Measurements from ENCODE around the gene NTMT2. TPM values are rescaled to one million over a fixed set of nuclear protein-coding genes. Genes with fewer than 3 reads are reported as not detected.

NTMT2 gene
- total RNA-seq, 1 donor from 2014 or later = not detected

DNA sequence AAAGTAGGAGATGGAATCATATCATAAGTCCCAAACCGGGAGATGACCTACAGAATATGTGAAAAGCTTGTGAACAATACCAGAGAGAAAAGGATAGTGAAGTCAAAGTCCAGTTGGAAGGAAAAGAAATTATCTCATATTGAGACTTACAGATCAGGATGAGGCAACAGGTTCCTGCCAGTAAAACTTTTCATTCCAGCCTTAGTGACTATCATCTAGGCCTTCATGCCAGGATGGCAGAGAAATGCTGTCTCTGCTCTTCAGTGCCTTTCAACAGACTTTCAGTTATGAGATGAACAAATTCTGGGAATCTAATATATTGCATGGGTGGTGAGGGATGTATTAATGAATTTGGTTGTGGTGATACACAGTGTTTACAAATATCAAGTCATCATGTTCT lies 52.3 kb downstream of the NTMT2 start:
- FAIRE-seq = no peak

DNA sequence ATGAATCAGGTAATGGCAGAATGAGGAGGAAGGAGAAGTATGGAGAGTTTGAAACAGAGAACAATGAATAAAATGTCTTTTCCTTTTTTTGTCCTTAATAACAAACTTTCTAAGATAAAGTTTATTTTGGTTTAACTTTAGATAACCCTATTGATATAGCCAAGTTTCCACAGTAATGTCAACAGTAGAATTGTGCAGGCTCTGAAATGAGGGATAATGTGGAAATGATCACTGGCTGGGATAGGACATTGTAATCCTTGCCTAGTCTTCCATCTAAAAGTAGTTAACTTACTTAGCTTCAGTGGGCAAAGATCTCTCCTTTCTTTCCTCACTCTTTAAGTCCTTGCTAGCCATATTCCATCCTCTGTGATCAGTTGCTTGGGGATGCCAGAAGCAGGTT lies 52.8 kb downstream of the NTMT2 start:
- Histone ChIP-seq H3K27me3 (ENCODE audit: control insufficient read depth, insufficient read depth, low read length) (no peaks in the 10 kb centered on the region), H3K4me3 (ENCODE audit: low read depth, low read length) (no peak overlapping the region), H3K36me3 (ENCODE audit: control insufficient read depth, insufficient read depth, low read length) (no peaks in the 10 kb centered on the region)
- no peak for DNase-seq (ENCODE audit: low read depth)
- TF ChIP-seq, protein P1, sequence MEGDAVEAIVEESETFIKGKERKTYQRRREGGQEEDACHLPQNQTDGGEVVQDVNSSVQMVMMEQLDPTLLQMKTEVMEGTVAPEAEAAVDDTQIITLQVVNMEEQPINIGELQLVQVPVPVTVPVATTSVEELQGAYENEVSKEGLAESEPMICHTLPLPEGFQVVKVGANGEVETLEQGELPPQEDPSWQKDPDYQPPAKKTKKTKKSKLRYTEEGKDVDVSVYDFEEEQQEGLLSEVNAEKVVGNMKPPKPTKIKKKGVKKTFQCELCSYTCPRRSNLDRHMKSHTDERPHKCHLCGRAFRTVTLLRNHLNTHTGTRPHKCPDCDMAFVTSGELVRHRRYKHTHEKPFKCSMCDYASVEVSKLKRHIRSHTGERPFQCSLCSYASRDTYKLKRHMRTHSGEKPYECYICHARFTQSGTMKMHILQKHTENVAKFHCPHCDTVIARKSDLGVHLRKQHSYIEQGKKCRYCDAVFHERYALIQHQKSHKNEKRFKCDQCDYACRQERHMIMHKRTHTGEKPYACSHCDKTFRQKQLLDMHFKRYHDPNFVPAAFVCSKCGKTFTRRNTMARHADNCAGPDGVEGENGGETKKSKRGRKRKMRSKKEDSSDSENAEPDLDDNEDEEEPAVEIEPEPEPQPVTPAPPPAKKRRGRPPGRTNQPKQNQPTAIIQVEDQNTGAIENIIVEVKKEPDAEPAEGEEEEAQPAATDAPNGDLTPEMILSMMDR (IDR thresholded peaks at IDR 0.05; ENCODE audit: insufficient read depth, low read length, severe bottlenecking) = no peak
- no peak for FAIRE-seq

More for the DNA sequence above, 52.3 kb downstream of the NTMT2 start:
- no peaks in the 10 kb centered on the region for H3K27me3 ChIP-seq (ENCODE audit: control insufficient read depth, insufficient read depth, low read length)
- DNase-seq (ENCODE audit: low read depth) = no peak
- TF ChIP-seq, protein P1 (IDR thresholded peaks at IDR 0.05; ENCODE audit: insufficient read depth, low read length, severe bottlenecking) = no peak
- H3K36me3 ChIP-seq (ENCODE audit: control insufficient read depth, insufficient read depth, low read length) = no peaks in the 10 kb centered on the region
- no peak overlapping the region for H3K4me3 ChIP-seq (ENCODE audit: low read depth, low read length)

DNA sequence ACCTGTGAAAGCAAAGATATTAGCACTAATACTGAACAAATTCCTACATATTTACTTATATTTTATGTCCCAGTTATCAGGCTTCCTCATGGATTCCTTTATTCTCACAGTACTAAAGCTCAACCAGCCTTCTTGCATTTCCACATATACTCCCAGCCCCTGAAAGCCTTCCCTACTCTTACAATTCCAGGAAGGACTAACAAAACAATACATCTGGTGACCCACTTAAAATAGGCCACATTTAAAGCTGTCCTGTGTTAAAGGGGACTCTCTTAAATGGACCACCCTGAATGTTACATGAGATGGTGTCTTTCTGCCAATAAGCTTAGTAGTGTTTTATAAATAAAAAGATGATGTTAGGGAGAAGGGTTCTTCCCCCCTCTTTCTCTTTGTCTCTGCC lies 54.4 kb downstream of the NTMT2 start:
- DNase-seq (ENCODE audit: low read depth) (no peak), FAIRE-seq (no peak)
- TF ChIP-seq, protein P1 (IDR thresholded peaks at IDR 0.05; ENCODE audit: insufficient read depth, low read length, severe bottlenecking) = no peak
- no peaks in the 10 kb centered on the region for H3K36me3 ChIP-seq (ENCODE audit: control insufficient read depth, insufficient read depth, low read length)
- no peaks in the 10 kb centered on the region for H3K27me3 ChIP-seq (ENCODE audit: control insufficient read depth, insufficient read depth, low read length)
- no peak overlapping the region for H3K4me3 ChIP-seq (ENCODE audit: low read depth, low read length)

DNA sequence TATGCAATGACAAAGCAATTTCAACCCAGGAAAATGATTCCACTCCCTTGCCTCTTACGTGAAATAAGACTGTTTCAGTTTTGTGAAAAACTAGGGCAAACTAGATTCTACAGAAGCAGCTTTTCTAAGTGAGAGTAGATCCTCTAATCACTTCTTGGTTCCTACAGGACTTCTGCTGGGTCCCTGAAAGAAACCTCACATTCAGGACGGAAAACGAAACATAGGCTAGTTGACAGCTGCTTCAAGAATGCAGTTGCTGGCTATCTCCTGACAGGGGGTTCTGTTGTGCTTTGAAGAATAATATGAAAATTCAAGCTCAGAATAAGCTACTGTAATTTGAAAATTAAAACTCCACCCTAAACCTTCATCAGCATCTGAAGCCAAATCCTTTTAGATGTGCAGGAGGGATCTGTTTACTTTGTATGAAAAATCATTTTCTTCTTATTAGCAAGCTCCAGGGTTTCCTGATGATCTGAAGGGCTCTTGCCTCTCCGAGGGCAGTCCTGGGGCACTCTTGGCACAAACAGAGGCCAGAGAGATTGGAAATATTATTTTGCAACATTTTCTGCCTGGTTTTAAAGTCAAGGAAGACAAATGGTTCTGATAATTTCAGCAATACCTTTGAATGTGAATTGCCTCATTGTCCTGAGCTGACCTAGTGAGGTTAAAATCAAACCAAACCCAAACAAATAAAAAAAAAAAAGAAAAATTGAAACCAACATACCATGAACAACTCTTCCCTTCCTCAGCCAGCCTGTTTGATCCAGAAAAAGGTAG lies 55.0 kb downstream of the NTMT2 start:
- TF ChIP-seq, protein P1 (IDR thresholded peaks at IDR 0.05; ENCODE audit: insufficient read depth, low read length, severe bottlenecking) = no peak
- Histone ChIP-seq H3K36me3 (ENCODE audit: control insufficient read depth, insufficient read depth, low read length) (no peaks in the 10 kb centered on the region), H3K4me3 (ENCODE audit: low read depth, low read length) (no peak overlapping the region), H3K27me3 (ENCODE audit: control insufficient read depth, insufficient read depth, low read length) (no peaks in the 10 kb centered on the region)
- FAIRE-seq = no peak
- no peak for DNase-seq (ENCODE audit: low read depth)

DNA sequence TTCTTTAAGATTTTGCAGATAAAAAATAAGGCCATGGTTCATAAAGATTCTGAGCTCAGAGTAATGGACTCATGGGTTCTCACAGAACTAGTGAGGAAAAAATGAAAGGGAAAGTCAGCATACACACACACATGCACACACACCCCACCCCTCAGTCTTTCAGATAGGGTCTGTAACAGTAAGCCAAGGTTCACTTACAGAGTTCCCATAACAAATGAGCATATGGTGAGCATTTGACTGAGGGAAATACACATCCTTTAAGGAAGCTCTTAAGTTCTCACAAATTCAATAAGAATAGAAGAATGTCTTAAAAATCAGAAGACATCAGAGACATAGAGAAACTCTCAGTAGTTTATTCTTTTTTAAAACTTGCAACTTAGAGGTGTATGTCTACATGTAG lies 57.9 kb downstream of the NTMT2 start:
- no peak for DNase-seq (ENCODE audit: low read depth)

More for the DNA sequence above, 57.9 kb downstream of the NTMT2 start:
- no peaks in the 10 kb centered on the region for H3K27me3 ChIP-seq (ENCODE audit: control insufficient read depth, insufficient read depth, low read length)
- no peak overlapping the region for H3K4me3 ChIP-seq (ENCODE audit: low read depth, low read length)
- TF ChIP-seq, protein P1 (IDR thresholded peaks at IDR 0.05; ENCODE audit: insufficient read depth, low read length, severe bottlenecking) = no peak
- FAIRE-seq = no peak
- H3K36me3 ChIP-seq (ENCODE audit: control insufficient read depth, insufficient read depth, low read length) = no peaks in the 10 kb centered on the region
